H9 (cell line): ENCODE results near the gene SMAP1. TPM values are rescaled to one million over a fixed set of nuclear protein-coding genes. Genes with fewer than 3 reads are reported as not detected.

ENCODE experiments used
- DNase-seq: peaks from one replicate; pipeline ENCODE4 v3.0.0-alpha.2; 2017
- H2AFZ ChIP-seq: one replicate; pipeline ENCODE4 v1.6.1; 2013; ENCODE audit warnings: mild to moderate bottlenecking, low read length, control low read depth, moderate library complexity
- H2AK5ac ChIP-seq: 2 replicates; pipeline ENCODE4 v1.6.1; 2013; ENCODE audit warnings: low read length, control low read depth, mixed read lengths; ENCODE audit not compliant: insufficient read length
- H2BK120ac ChIP-seq: one replicate; pipeline ENCODE4 v1.6.1; 2013; ENCODE audit warnings: low read depth, mild to moderate bottlenecking, low read length, control low read depth, inconsistent platforms; ENCODE audit not compliant: poor library complexity, severe bottlenecking
- H2BK12ac ChIP-seq: 2 replicates; pipeline ENCODE4 v1.6.1; 2013; ENCODE audit warnings: low read length, control low read depth, mixed read lengths, low read depth; ENCODE audit not compliant: insufficient read length
- H2BK15ac ChIP-seq: 2 replicates; pipeline ENCODE4 v1.6.1; 2013; ENCODE audit warnings: low read depth, low read length, control low read depth
- H2BK20ac ChIP-seq: one replicate; pipeline ENCODE4 v1.6.1; 2013; ENCODE audit warnings: low read depth, mild to moderate bottlenecking, low read length, control low read depth, inconsistent platforms; ENCODE audit not compliant: poor library complexity, severe bottlenecking
- H2BK5ac ChIP-seq: 2 replicates; pipeline ENCODE4 v1.6.1; 2013; ENCODE audit warnings: low read length, control low read depth, mixed read lengths; ENCODE audit not compliant: insufficient read length
- H3K14ac ChIP-seq: 2 replicates; pipeline ENCODE4 v1.6.1; 2013; ENCODE audit warnings: low read length, control low read depth; ENCODE audit not compliant: insufficient read depth
- H3K18ac ChIP-seq: 2 replicates; pipeline ENCODE4 v1.6.1; 2013; ENCODE audit warnings: low read depth, mild to moderate bottlenecking, mixed read lengths, low read length, control low read depth; ENCODE audit not compliant: insufficient read length
- H3K23ac ChIP-seq: 2 replicates; pipeline ENCODE4 v1.6.1; 2013; ENCODE audit warnings: low read length, control low read depth, mixed read lengths, low read depth; ENCODE audit not compliant: insufficient read length
- H3K23me2 ChIP-seq: 2 replicates; pipeline ENCODE4 v1.6.1; 2013; ENCODE audit warnings: low read depth, mild to moderate bottlenecking, mixed read lengths, low read length, control low read depth; ENCODE audit not compliant: insufficient read length, poor library complexity, severe bottlenecking
- H3K27ac ChIP-seq: 2 replicates; pipeline ENCODE4 v1.5.1; 2013; ENCODE audit warnings: low read length, control low read depth, mixed read lengths, low read depth; ENCODE audit not compliant: insufficient read length
- H3K27me3 ChIP-seq: 2 replicates; pipeline ENCODE4 v1.6.1; 2013; ENCODE audit warnings: low read length, control low read depth, inconsistent platforms; ENCODE audit not compliant: insufficient read depth
- H3K4ac ChIP-seq: 2 replicates; pipeline ENCODE4 v1.6.1; 2013; ENCODE audit warnings: low read depth, mild to moderate bottlenecking, control low read depth, inconsistent platforms, low read length, moderate library complexity
- H3K4me1 ChIP-seq: 2 replicates; pipeline ENCODE4 v1.6.1; 2013; ENCODE audit warnings: low read length, control low read depth, inconsistent platforms; ENCODE audit not compliant: insufficient read depth
- H3K4me2 ChIP-seq: 2 replicates; pipeline ENCODE4 v1.6.1; 2013; ENCODE audit warnings: low read length, control low read depth, mixed read lengths; ENCODE audit not compliant: insufficient read length, insufficient read depth
- H3K56ac ChIP-seq: 2 replicates; pipeline ENCODE4 v1.6.1; 2013; ENCODE audit warnings: low read depth, mild to moderate bottlenecking, mixed read lengths, low read length, control low read depth; ENCODE audit not compliant: insufficient read length
- H3K79me1 ChIP-seq: 2 replicates; pipeline ENCODE4 v1.6.1; 2013; ENCODE audit warnings: low read depth, mild to moderate bottlenecking, moderate library complexity, low read length, control low read depth, inconsistent platforms; ENCODE audit not compliant: insufficient read depth, poor library complexity, severe bottlenecking
- H3K79me2 ChIP-seq: 2 replicates; pipeline ENCODE4 v1.6.1; 2013; ENCODE audit warnings: low read length, control low read depth, inconsistent platforms; ENCODE audit not compliant: insufficient read depth
- H3K9ac ChIP-seq: 2 replicates; pipeline ENCODE4 v1.6.1; 2013; ENCODE audit warnings: low read length, control low read depth, mixed read lengths; ENCODE audit not compliant: insufficient read length; ENCODE audit errors: extremely low read depth
- H3K9me3 ChIP-seq: one replicate; pipeline ENCODE4 v1.6.1; 2013; ENCODE audit warnings: low read depth, low read length, inconsistent platforms; ENCODE audit not compliant: control insufficient read depth
- H3T11ph ChIP-seq: one replicate; pipeline ENCODE4 v1.6.1; 2013; ENCODE audit warnings: mild to moderate bottlenecking, low read length, control low read depth, inconsistent platforms
- H4K20me1 ChIP-seq: one replicate; pipeline ENCODE4 v1.6.1; 2013; ENCODE audit not compliant: control insufficient read depth, insufficient read length, insufficient read depth
- H4K5ac ChIP-seq: 2 replicates; pipeline ENCODE4 v1.6.1; 2013; ENCODE audit warnings: low read depth, mild to moderate bottlenecking, mixed read lengths, low read length, control low read depth; ENCODE audit not compliant: insufficient read length
- H4K8ac ChIP-seq: replicated peaks from 2 replicates; pipeline ENCODE4 v1.6.1; 2013; ENCODE audit warnings: low read length, control low read depth, mixed read lengths, low read depth; ENCODE audit not compliant: insufficient read length
- H4K91ac ChIP-seq: 2 replicates; pipeline ENCODE4 v1.6.1; 2013; ENCODE audit warnings: low read depth, mild to moderate bottlenecking, moderate library complexity, mixed read lengths, low read length, control low read depth; ENCODE audit not compliant: insufficient read length
- H3K27ac Mint-ChIP-seq, 3 experiments: 2 replicates in 2 of 3; 3 replicates in 1 of 3; pipeline ENCODE4 v1.8.0; 2020 to 2021; ENCODE audit warnings: mixed read lengths in 3 of 3, mild to moderate bottlenecking in 1 of 3, moderate library complexity in 1 of 3
- H3K27me3 Mint-ChIP-seq: 2 replicates; pipeline ENCODE4 v1.8.0; 2021; ENCODE audit warnings: low read depth, mild to moderate bottlenecking, moderate library complexity, mixed read lengths
- H3K36me3 Mint-ChIP-seq, 3 experiments: 2 replicates in 2 of 3; 3 replicates in 1 of 3; pipeline ENCODE4 v1.8.0; 2020 to 2021; ENCODE audit warnings: low read depth in 3 of 3, mixed read lengths in 3 of 3; ENCODE audit not compliant: insufficient read depth in 1 of 3
- H3K4me1 Mint-ChIP-seq, 2 experiments: 2 replicates each; pipeline ENCODE4 v1.8.0; 2020; ENCODE audit warnings: mixed read lengths in 2 of 2
- H3K4me3 Mint-ChIP-seq, 2 experiments: 2 replicates in 1 of 2; 3 replicates in 1 of 2; pipeline ENCODE4 v1.8.0; 2020 to 2021; ENCODE audit warnings: mild to moderate bottlenecking in 2 of 2, mixed read lengths in 2 of 2, moderate library complexity in 1 of 2
- H3K9me3 Mint-ChIP-seq, 2 experiments: 2 replicates in 1 of 2; 3 replicates in 1 of 2; pipeline ENCODE4 v1.8.0; 2020; ENCODE audit warnings: mild to moderate bottlenecking in 2 of 2, mixed read lengths in 2 of 2, moderate library complexity in 1 of 2
- total RNA-seq: library from RNA; stranded (reverse); gene quantifications from 2 replicates; pipeline ENCODE4 v1.2.1, GENCODE V29; 2021
- TF ChIP-seq, protein P1 (sequence below): fragments of 200-600 bp; sonication (generic); conservative IDR thresholded peaks from 3 replicates; pipeline ENCODE4 v1.8.0; 2021; ENCODE audit warnings: antibody characterized with exemption, mild to moderate bottlenecking

The SMAP1 gene
- total RNA-seq, 1 experiment from 2014 or later: 29.3 TPM

DNA sequence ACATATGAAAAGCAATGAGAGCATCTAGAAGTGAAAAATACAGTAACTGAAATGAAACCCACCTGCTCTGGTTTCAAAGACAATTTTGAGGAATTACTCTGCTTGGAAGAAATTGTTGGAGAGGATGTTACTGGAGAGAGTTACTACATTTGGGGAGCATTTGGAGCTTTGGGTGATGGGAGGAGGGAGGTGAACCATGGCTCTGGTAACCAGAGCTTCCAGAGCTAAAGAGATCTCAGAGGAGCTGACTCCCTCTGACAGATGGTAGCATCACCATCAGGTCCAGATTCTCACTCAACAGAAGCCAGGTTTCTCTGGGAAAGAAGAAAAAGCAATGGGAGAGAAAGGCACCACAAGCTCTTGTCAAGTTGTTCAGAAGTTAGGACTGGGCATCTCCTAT lies 42.2 kb upstream of the SMAP1 start:
- TF ChIP-seq, protein P1, sequence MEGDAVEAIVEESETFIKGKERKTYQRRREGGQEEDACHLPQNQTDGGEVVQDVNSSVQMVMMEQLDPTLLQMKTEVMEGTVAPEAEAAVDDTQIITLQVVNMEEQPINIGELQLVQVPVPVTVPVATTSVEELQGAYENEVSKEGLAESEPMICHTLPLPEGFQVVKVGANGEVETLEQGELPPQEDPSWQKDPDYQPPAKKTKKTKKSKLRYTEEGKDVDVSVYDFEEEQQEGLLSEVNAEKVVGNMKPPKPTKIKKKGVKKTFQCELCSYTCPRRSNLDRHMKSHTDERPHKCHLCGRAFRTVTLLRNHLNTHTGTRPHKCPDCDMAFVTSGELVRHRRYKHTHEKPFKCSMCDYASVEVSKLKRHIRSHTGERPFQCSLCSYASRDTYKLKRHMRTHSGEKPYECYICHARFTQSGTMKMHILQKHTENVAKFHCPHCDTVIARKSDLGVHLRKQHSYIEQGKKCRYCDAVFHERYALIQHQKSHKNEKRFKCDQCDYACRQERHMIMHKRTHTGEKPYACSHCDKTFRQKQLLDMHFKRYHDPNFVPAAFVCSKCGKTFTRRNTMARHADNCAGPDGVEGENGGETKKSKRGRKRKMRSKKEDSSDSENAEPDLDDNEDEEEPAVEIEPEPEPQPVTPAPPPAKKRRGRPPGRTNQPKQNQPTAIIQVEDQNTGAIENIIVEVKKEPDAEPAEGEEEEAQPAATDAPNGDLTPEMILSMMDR: no peak
- H3K4me1 Mint-ChIP-seq: peaks cover 0 to 5% of the 10 kb centered on the region in 2 experiments; a peak in 1 of 4 replicates

More for the DNA sequence above, 42.2 kb upstream of the SMAP1 start:
- Histone ChIP-seq H2BK12ac (no peak overlapping the region), H3K79me1 (no peaks in the 10 kb centered on the region), H3K18ac (no peak overlapping the region), H3K79me2 (no peaks in the 10 kb centered on the region), H2AK5ac (no peak overlapping the region), H3K27me3 (no peaks in the 10 kb centered on the region), H2BK5ac (no peak overlapping the region), H4K8ac (no peak overlapping the region), H2BK20ac (no peak overlapping the region), H3K23ac (no peak overlapping the region), H2BK15ac (no peak overlapping the region), H4K20me1 (no peaks in the 10 kb centered on the region), H3K9me3 (no peaks in the 10 kb centered on the region), H4K91ac (no peak overlapping the region), H3K27ac (no peak overlapping the region), H3K14ac (no peak overlapping the region), H3K4me1 (no peaks in the 10 kb centered on the region), H3K23me2 (no peaks in the 10 kb centered on the region), H3K56ac (no peak overlapping the region), H3K4ac (no peak overlapping the region), H2BK120ac (no peak overlapping the region), H2AFZ (no peak overlapping the region), H3T11ph (no peak overlapping the region), H3K9ac (no peak overlapping the region), H3K4me2 (no peak overlapping the region), H4K5ac (no peak overlapping the region)
- Mint-ChIP-seq H3K27ac (no peak overlapping the region), H3K4me3 (no peak overlapping the region), H3K9me3 (peaks cover 0 to 10% of the 10 kb centered on the region in 2 experiments; a peak in 4 of 5 replicates), H3K36me3 (peaks cover 0 to 4% (median 0%) of the 10 kb centered on the region in 3 experiments; a peak in 1 of 7 replicates), H3K27me3 (no peaks in the 10 kb centered on the region)
- DNase-seq: no peak
